HepG2 (cell line): ENCODE results near the gene SYNE1. TPM values are rescaled to one million over a fixed set of nuclear protein-coding genes. Genes with fewer than 3 reads are reported as not detected.

Experiments
- ARNTL ChIP-seq: sonication (generic); formaldehyde crosslinking; IDR thresholded peaks from 2 replicates; pipeline ENCODE4 v1.4.0; 2020; ENCODE audit warnings: mild to moderate bottlenecking, missing genetic modification reagents
- EED ChIP-seq: sonication (generic); formaldehyde crosslinking; IDR thresholded peaks from 2 replicates; pipeline ENCODE4 v1.5.0; 2020; ENCODE audit warnings: mild to moderate bottlenecking, missing genetic modification reagents
- FOSL1 ChIP-seq: sonication (generic); formaldehyde crosslinking; IDR thresholded peaks from 2 replicates; pipeline ENCODE4 v1.9.0; 2021; ENCODE audit warnings: missing genetic modification reagents, borderline replicate concordance
- HDAC6 ChIP-seq: fragments of 200-600 bp; sonication (generic); IDR thresholded peaks from 2 replicates; pipeline ENCODE4 v1.7.0; 2017; ENCODE audit warnings: mild to moderate bottlenecking, antibody characterized with exemption, low read length, low read depth
- HNF1B ChIP-seq: sonication (generic); formaldehyde crosslinking; IDR thresholded peaks from 2 replicates; pipeline ENCODE4 v1.5.1; 2020; ENCODE audit warnings: mild to moderate bottlenecking, moderate library complexity, missing genetic modification reagents
- ISL2 ChIP-seq: sonication (generic); formaldehyde crosslinking; IDR thresholded peaks from 2 replicates; pipeline ENCODE4 v1.5.0; 2020; ENCODE audit warnings: missing genetic modification reagents
- NR2F2 ChIP-seq: IDR thresholded peaks from 2 replicates; pipeline ENCODE4 v1.6.1; 2012; ENCODE audit warnings: low read depth, inconsistent platforms, borderline replicate concordance
- PAXIP1 ChIP-seq: sonication (generic); formaldehyde crosslinking; conservative IDR thresholded peaks from 2 replicates; pipeline ENCODE4 v1.4.0; 2020; ENCODE audit warnings: mild to moderate bottlenecking, missing genetic modification reagents, moderate library complexity
- RBM22 ChIP-seq: fragments of 200-400 bp; formaldehyde crosslinking; optimal IDR thresholded peaks from 2 replicates; pipeline ENCODE3; 2017; ENCODE audit warnings: mild to moderate bottlenecking, low read length, moderate library complexity
- RNF219 ChIP-seq: sonication (generic); formaldehyde crosslinking; IDR thresholded peaks from 2 replicates; pipeline ENCODE4 v1.5.0; 2020; ENCODE audit warnings: mild to moderate bottlenecking, missing genetic modification reagents
- SETDB1 ChIP-seq: sonication (generic); formaldehyde crosslinking; IDR thresholded peaks from 2 replicates; pipeline ENCODE4 v1.5.1; 2020; ENCODE audit warnings: missing genetic modification reagents, mild to moderate bottlenecking, borderline replicate concordance
- SMAD3 ChIP-seq: sonication (generic); formaldehyde crosslinking; IDR thresholded peaks from 2 replicates; pipeline ENCODE4 v1.4.0; 2020; ENCODE audit warnings: missing genetic modification reagents
- TBL1XR1 ChIP-seq: fragments of 150-350 bp; IDR thresholded peaks from 2 replicates; pipeline ENCODE4 v1.6.1; 2014; ENCODE audit warnings: borderline replicate concordance, low read length; ENCODE audit not compliant: partially characterized antibody
- ZFP36L1 ChIP-seq: sonication (generic); formaldehyde crosslinking; IDR thresholded peaks from 2 replicates; pipeline ENCODE4 v1.8.0; 2022; ENCODE audit warnings: mild to moderate bottlenecking, missing genetic modification reagents, moderate library complexity
- ZNF230 ChIP-seq: sonication (generic); formaldehyde crosslinking; IDR thresholded peaks from 2 replicates; pipeline ENCODE4 v1.4.0; 2020; ENCODE audit warnings: mild to moderate bottlenecking, missing genetic modification reagents
- ZNF276 ChIP-seq: sonication (generic); formaldehyde crosslinking; IDR thresholded peaks from 2 replicates; pipeline ENCODE4 v1.4.0; 2020; ENCODE audit warnings: mild to moderate bottlenecking, low read depth, missing genetic modification reagents
- ZNF33A ChIP-seq: sonication (generic); formaldehyde crosslinking; IDR thresholded peaks from 2 replicates; pipeline ENCODE4 v1.5.1; 2020; ENCODE audit warnings: missing genetic modification reagents, mild to moderate bottlenecking, moderate library complexity, borderline replicate concordance
- ZNF382 ChIP-seq: sonication (generic); formaldehyde crosslinking; IDR thresholded peaks from 2 replicates; pipeline ENCODE4 v1.5.0; 2020; ENCODE audit warnings: missing genetic modification reagents, mild to moderate bottlenecking, borderline replicate concordance
- ZNF713 ChIP-seq: sonication (generic); formaldehyde crosslinking; IDR thresholded peaks from 2 replicates; pipeline ENCODE4 v1.4.0; 2020; ENCODE audit warnings: mild to moderate bottlenecking, missing genetic modification reagents
- polyA plus RNA-seq, 8 experiments: library from polyadenylated mRNA; depleted of rRNA in 3 of 8; stranded (reverse) in 7 of 8; unstranded in 1 of 8; fragments of >200 nt; fragmentation: Illumina TruSeq in 4 of 8; extraction: Trizol in 4 of 8; gene quantifications; 2 replicates each; pipeline versions ENCODE4 v1.2.1 to v1.2.3, GENCODE V29; 2011 to 2016; ENCODE audit warnings: low read depth in 4 of 8, missing spikeins in 1 of 8, mixed read lengths in 1 of 8; ENCODE audit not compliant: insufficient read depth in 1 of 8
- total RNA-seq, 5 experiments: library from RNA; depleted of rRNA; stranded (reverse); fragments of >200 nt; fragmentation: Illumina TruSeq; extraction: Trizol; gene quantifications; 2 replicates each; pipeline ENCODE4 v1.2.3, GENCODE V29; 2016; ENCODE audit warnings: low read depth in 1 of 5

The SYNE1 gene
- total and polyA plus RNA-seq, 2 of the 13 experiments (the other 11 are each of a cell fraction or from before 2014, with no cell fraction given): 5.5 to 15.9 TPM

GRCh38 chr6:152301021-152301764 is 336.0 kb downstream of the SYNE1 start (continued):
- no peak for TF ChIP-seq ZNF276
- 0 out of 2 replicates have a peak, but pooled peaks have one; percentile 8 for TF ChIP-seq ZFP36L1
- TF ChIP-seq SETDB1 (CRISPR knock-in tag): no peak
- 0 out of 2 replicates have a peak, but pooled peaks have one; percentile 7 for TF ChIP-seq ARNTL (CRISPR knock-in tag)
- TF ChIP-seq EED: no peak
- peak; percentile 95 for TF ChIP-seq NR2F2
- TF ChIP-seq ZNF382 (CRISPR knock-in tag): no peak
- peak; percentile 76 for TF ChIP-seq ISL2 (CRISPR knock-in tag)
- no peak for TF ChIP-seq ZNF33A (CRISPR knock-in tag)
- TF ChIP-seq FOSL1 (CRISPR knock-in tag): no peak
- peak; percentile 91 for TF ChIP-seq TBL1XR1
- peak; percentile 87 for TF ChIP-seq PAXIP1 (CRISPR knock-in tag)
- no peak for TF ChIP-seq ZNF230 (CRISPR knock-in tag)
- no peak for TF ChIP-seq ZNF713 (CRISPR knock-in tag)
- TF ChIP-seq HDAC6: no peak
- TF ChIP-seq HNF1B: no peak
- TF ChIP-seq SMAD3: peak; percentile 58; the same call in 1 of the 2 replicates
- TF ChIP-seq RNF219 (CRISPR knock-in tag): peak; percentile 42; the same call in 1 of the 2 replicates
- TF ChIP-seq RBM22: no peak
